Keratinocyte (primary cell): ENCODE data around the gene ACVR1C. TPM values are rescaled to one million over a fixed set of nuclear protein-coding genes. Genes with fewer than 3 reads are reported as not detected.

ENCODE experiments used
- DNase-seq: peaks from one replicate; pipeline ENCODE4 v3.0.0-alpha.2; 2011; ENCODE audit warnings: low read depth, missing footprints, low spot score
- FAIRE-seq: peaks from 2 replicates; lab custom pipeline; 2011; peaks lifted over from hg19 to GRCh38; lab: Jason Lieb, UNC
- H2AFZ ChIP-seq: 2 replicates; pipeline ENCODE4 v1.6.0; 2012; ENCODE audit warnings: low read length, control low read depth, inconsistent platforms; ENCODE audit not compliant: control insufficient read depth
- H3K27ac ChIP-seq: 2 replicates; pipeline ENCODE4 v1.5.1; 2011; ENCODE audit warnings: low read length; ENCODE audit not compliant: control insufficient read depth, insufficient read depth
- H3K27me3 ChIP-seq: 3 replicates; pipeline ENCODE4 v1.6.0; 2011; ENCODE audit warnings: low read length; ENCODE audit not compliant: control insufficient read depth, insufficient read depth; ENCODE audit errors: extremely low read depth
- H3K36me3 ChIP-seq, 2 experiments: 2 replicates in 1 of 2; 3 replicates in 1 of 2; pipeline ENCODE4 v1.5.1; 2011; ENCODE audit warnings: low read length in 2 of 2, mild to moderate bottlenecking in 1 of 2; ENCODE audit not compliant: control insufficient read depth in 2 of 2, insufficient read depth in 2 of 2; ENCODE audit errors: extremely low read depth in 1 of 2
- H3K4me1 ChIP-seq: 3 replicates; pipeline ENCODE4 v1.5.1; 2011; ENCODE audit warnings: low read length; ENCODE audit not compliant: control insufficient read depth, insufficient read depth; ENCODE audit errors: extremely low read depth
- H3K4me2 ChIP-seq: 3 replicates; pipeline ENCODE4 v1.6.0; 2011; ENCODE audit warnings: low read depth, low read length; ENCODE audit not compliant: control insufficient read depth, insufficient read depth; ENCODE audit errors: extremely low read depth
- H3K4me3 ChIP-seq, 3 experiments: fragments of 200-600 bp in 1 of 3; sonication (generic) in 1 of 3; 2 replicates in 2 of 3; 3 replicates in 1 of 3; pipeline ENCODE4 v1.5.1; 2011 to 2016; ENCODE audit warnings: low read length in 3 of 3, mild to moderate bottlenecking in 3 of 3, control low read depth in 2 of 3, inconsistent platforms in 1 of 3, low read depth in 1 of 3, mixed read lengths in 1 of 3, mixed run types in 1 of 3, moderate library complexity in 1 of 3; ENCODE audit not compliant: control insufficient read depth in 2 of 3, insufficient read depth in 2 of 3; ENCODE audit errors: extremely low read depth in 1 of 3
- H3K79me2 ChIP-seq: 2 replicates; pipeline ENCODE4 v1.6.0; 2012; ENCODE audit warnings: low read length; ENCODE audit not compliant: control insufficient read depth, insufficient read depth
- H3K9ac ChIP-seq: 3 replicates; pipeline ENCODE4 v1.6.0; 2011; ENCODE audit warnings: low read length; ENCODE audit not compliant: control insufficient read depth, insufficient read depth; ENCODE audit errors: extremely low read depth
- H3K9me1 ChIP-seq: 3 replicates; pipeline ENCODE4 v1.6.0; 2011; ENCODE audit warnings: low read length; ENCODE audit not compliant: control insufficient read depth, insufficient read depth; ENCODE audit errors: extremely low read depth
- H3K9me3 ChIP-seq: 2 replicates; pipeline ENCODE4 v1.5.1; 2012; ENCODE audit warnings: low read depth, low read length; ENCODE audit not compliant: control insufficient read depth
- H4K20me1 ChIP-seq: 3 replicates; pipeline ENCODE4 v1.6.0; 2011; ENCODE audit warnings: low read length; ENCODE audit not compliant: control insufficient read depth, insufficient read depth; ENCODE audit errors: extremely low read depth
- CTCF ChIP-seq, 3 experiments: IDR thresholded peaks in 1 of 3; conservative IDR thresholded peaks in 1 of 3; optimal IDR thresholded peaks in 1 of 3; 2 replicates in 2 of 3; 3 replicates in 1 of 3; pipeline versions ENCODE3 to v1.5.1; 2011; ENCODE audit warnings: low read length in 3 of 3, mild to moderate bottlenecking in 3 of 3, moderate library complexity in 2 of 3, control low read depth in 1 of 3, inconsistent platforms in 1 of 3; ENCODE audit not compliant: insufficient read depth in 2 of 3; ENCODE audit errors: extremely low read depth in 1 of 3
- EZH2 ChIP-seq: IDR thresholded peaks from one replicate; pipeline ENCODE4 v1.6.1; 2012; ENCODE audit warnings: inconsistent platforms, mild to moderate bottlenecking, low read length, moderate library complexity
- dilution Hi-C: fragments of 300-500 bp; cut with MboI; formaldehyde crosslinking; loops from one replicate; pipeline ENCODE4 v1.7.0; 2020; ENCODE audit warnings: low sequenced_read_pairs; ENCODE audit not compliant: extremely low pct_ligation_motif_present
- polyA plus RNA-seq, 5 experiments: library from polyadenylated mRNA; depleted of rRNA in 3 of 5; stranded (reverse) in 3 of 5; stranded (forward) in 1 of 5; unstranded in 1 of 5; fragments of >200 nt; gene quantifications; 1 replicate in 1 of 5; 2 replicates in 3 of 5; 3 replicates in 1 of 5; pipeline versions ENCODE4 v1.2.1 to v1.2.3, GENCODE V29; 2011 to 2012; ENCODE audit warnings: missing spikeins in 2 of 5, low read depth in 1 of 5, low replicate concordance in 1 of 5

ACVR1C gene
- polyA plus RNA-seq, 1 donor (not counting 4 experiments of a cell fraction or from before 2014, with no cell fraction given), result 0.20 TPM

GRCh38 chr2:157661776-157662175, 33.1 kb upstream of the ACVR1C start:
- no peak overlapping the region for H3K9ac ChIP-seq
- no peaks in the 10 kb centered on the region for H3K9me3 ChIP-seq
- no peaks in the 10 kb centered on the region for H4K20me1 ChIP-seq
- no peaks in the 10 kb centered on the region for H3K79me2 ChIP-seq
- no peaks in the 10 kb centered on the region for H3K4me1 ChIP-seq
- no peak overlapping the region for H2AFZ ChIP-seq
- TF ChIP-seq CTCF (optimal IDR thresholded peaks at IDR 0.05 in 1 of 3, IDR thresholded peaks at IDR 0.05 in 1 of 3, conservative IDR thresholded peaks at IDR 0.05 in 1 of 3; ENCODE audit: extremely low read depth in 1 of 3, insufficient read depth in 2 of 3, low read length in 3 of 3), result no peak
- no peak for TF ChIP-seq EZH2
- H3K4me2 ChIP-seq, result no peak overlapping the region
- no peaks in the 10 kb centered on the region for H3K9me1 ChIP-seq
- no peak overlapping the region for H3K4me3 ChIP-seq
- dilution Hi-C loops, result no loop called here
- no peak for DNase-seq
- H3K36me3 ChIP-seq, result no peaks in the 10 kb centered on the region
- no peak for FAIRE-seq
- no peak overlapping the region for H3K27ac ChIP-seq
- no peaks in the 10 kb centered on the region for H3K27me3 ChIP-seq

- TF ChIP-seq CTCF (optimal IDR thresholded peaks at IDR 0.05 in 1 of 3, IDR thresholded peaks at IDR 0.05 in 1 of 3, conservative IDR thresholded peaks at IDR 0.05 in 1 of 3; ENCODE audit: extremely low read depth in 1 of 3, insufficient read depth in 2 of 3, low read length in 3 of 3) (no peak), EZH2 (no peak)
- no peaks in the 10 kb centered on the region for H3K79me2 ChIP-seq
- H3K9me3 ChIP-seq, result no peaks in the 10 kb centered on the region
- H3K9me1 ChIP-seq, result no peaks in the 10 kb centered on the region
- no peaks in the 10 kb centered on the region for H3K4me1 ChIP-seq
- no peak overlapping the region for H3K27ac ChIP-seq
- no peak overlapping the region for H3K4me2 ChIP-seq
- FAIRE-seq (no peak), DNase-seq (no peak)
- no peak overlapping the region for H3K9ac ChIP-seq
- H3K36me3 ChIP-seq, result no peaks in the 10 kb centered on the region
- H3K27me3 ChIP-seq, result no peaks in the 10 kb centered on the region
- dilution Hi-C loops, result no loop called here
- H2AFZ ChIP-seq, result no peak overlapping the region
- no peak overlapping the region for H3K4me3 ChIP-seq
- H4K20me1 ChIP-seq, result no peaks in the 10 kb centered on the region
Observed at GRCh38 chr2:157657858-157658257, 29.2 kb upstream of the ACVR1C start.
